ENCODE data around the gene PLD1. TPM values are rescaled to one million over a fixed set of nuclear protein-coding genes. Genes with fewer than 3 reads are reported as not detected.
A peak's percentile ranks its signal among the peaks of the same experiment; 100 is the strongest.

Gene PLD1
- total RNA-seq, 4 donors from 2014 or later = 15.3 to 55.9 (median 45.4) TPM

GRCh38 chr3:171806200-171807128 lies 3.8 kb downstream of the PLD1 start:
- Histone ChIP-seq H3K4me3 (no peak overlapping the region), H3K27me3 (no peaks in the 10 kb centered on the region), H3K4me1 (peaks cover 0 to 58% (median 24%) of the 10 kb centered on the region in 4 donors), H3K36me3 (no peaks in the 10 kb centered on the region), H3K9me3 (no peaks in the 10 kb centered on the region), H3K27ac (peak overlapping the region in 3 of 4 donors; percentile 35 to 86 (median 65))
- DNase-seq (ENCODE audit: low spot score in 2 of 2) = no peak
- TF ChIP-seq EP300 (IDR thresholded peaks at IDR 0.05) = peak; percentile 29 to 43
- TF ChIP-seq CTCF (IDR thresholded peaks at IDR 0.05) = no peak
- WGBS, 2 donors = 62 to 68% methylated on average over 5 of the region's 5 CpGs

- Histone ChIP-seq H3K27ac (peak overlapping the region in 3 of 4 donors; percentile 44 to 86 (median 84)), H3K36me3 (no peaks in the 10 kb centered on the region), H3K9me3 (no peaks in the 10 kb centered on the region), H3K4me3 (no peak overlapping the region), H3K27me3 (no peaks in the 10 kb centered on the region), H3K4me1 (peaks cover 0 to 58% (median 22%) of the 10 kb centered on the region in 4 donors)
- DNase-seq (ENCODE audit: low spot score in 2 of 2) = no peak
- WGBS, 2 donors = 48 to 54% methylated on average over 3 of the region's 3 CpGs
- no peak for TF ChIP-seq CTCF (IDR thresholded peaks at IDR 0.05)
- no peak for TF ChIP-seq EP300 (IDR thresholded peaks at IDR 0.05)
- TF ChIP-seq POLR2A (IDR thresholded peaks at IDR 0.05) = no peak
These were observed 4.6 kb downstream of the PLD1 start for GRCh38 chr3:171805687-171806086.

GRCh38 chr3:171804618-171805389 lies 5.5 kb downstream of the PLD1 start:
- Histone ChIP-seq H3K27ac (peak overlapping the region; percentile 44 to 86 (median 66)), H3K4me1 (peaks cover 0 to 57% (median 22%) of the 10 kb centered on the region in 4 donors), H3K27me3 (no peaks in the 10 kb centered on the region), H3K4me3 (no peak overlapping the region), H3K36me3 (no peaks in the 10 kb centered on the region), H3K9me3 (no peaks in the 10 kb centered on the region)
- peak; percentile 71 to 76 for TF ChIP-seq EP300 (IDR thresholded peaks at IDR 0.05)
- TF ChIP-seq POLR2A (IDR thresholded peaks at IDR 0.05) = no peak
- DNase-seq (ENCODE audit: low spot score in 2 of 2) = peak in 1 of 2 donors; percentile 66
- WGBS, 2 donors = 21% methylated on average over 6 of the region's 6 CpGs

DNA sequence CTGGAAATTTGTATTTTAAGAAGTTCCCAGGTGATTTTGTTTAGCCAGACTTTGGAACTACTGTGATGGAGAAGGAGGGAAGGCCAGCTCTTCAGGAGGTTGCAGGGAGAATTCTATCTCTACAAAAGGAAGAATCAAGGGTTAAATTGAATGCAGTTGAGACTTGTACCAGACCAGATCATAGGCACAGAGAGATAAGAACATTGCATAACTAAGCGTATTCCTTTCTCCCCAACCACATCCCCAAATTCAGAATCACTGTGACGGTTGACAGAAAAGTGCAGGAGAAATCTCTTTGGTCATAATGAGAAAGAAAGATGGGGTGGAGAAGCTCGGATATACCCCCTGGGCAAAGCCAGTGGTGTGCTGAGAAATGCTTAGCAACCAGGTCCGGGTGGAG lies 7.2 kb downstream of the PLD1 start:
- TF ChIP-seq EP300 (IDR thresholded peaks at IDR 0.05) = no peak
- TF ChIP-seq CTCF (IDR thresholded peaks at IDR 0.05) = no peak
- no peak for TF ChIP-seq POLR2A (IDR thresholded peaks at IDR 0.05)
- H3K9me3 ChIP-seq = no peaks in the 10 kb centered on the region
- no peaks in the 10 kb centered on the region for H3K27me3 ChIP-seq
- WGBS, 2 donors = 89 to 90% methylated on average over 4 of the region's 4 CpGs
- peaks cover 0 to 49% (median 22%) of the 10 kb centered on the region in 4 donors for H3K4me1 ChIP-seq
- H3K36me3 ChIP-seq = no peaks in the 10 kb centered on the region
- no peak for DNase-seq (ENCODE audit: low spot score in 2 of 2)
- peak overlapping the region in 1 of 4 donors; percentile 6 for H3K27ac ChIP-seq
- no peak overlapping the region for H3K4me3 ChIP-seq

- Histone ChIP-seq H3K4me1 (peaks cover 0 to 53% (median 22%) of the 10 kb centered on the region in 4 donors), H3K4me3 (no peak overlapping the region), H3K9me3 (no peaks in the 10 kb centered on the region), H3K27me3 (no peaks in the 10 kb centered on the region), H3K27ac (peak overlapping the region in 3 of 4 donors; percentile 19 to 67 (median 43)), H3K36me3 (no peaks in the 10 kb centered on the region)
- TF ChIP-seq CTCF (IDR thresholded peaks at IDR 0.05) (no peak), POLR2A (IDR thresholded peaks at IDR 0.05) (no peak), EP300 (IDR thresholded peaks at IDR 0.05) (no peak)
- no peak for DNase-seq (ENCODE audit: low spot score in 2 of 2)
- 93 to 97% methylated on average over 3 of the region's 3 CpGs for WGBS, 2 donors
These were observed 7.7 kb downstream of the PLD1 start for GRCh38 chr3:171802590-171802956.

Measured in tibial nerve (tissue), 4 donors.